Activated CD8-positive, alpha-beta T cell treated with anti-CD3 and anti-CD28 coated beads for 36 hours (primary cell): ENCODE measurements around the gene KCNC4. TPM values are rescaled to one million over a fixed set of nuclear protein-coding genes. Genes with fewer than 3 reads are reported as not detected.
A peak's percentile ranks its signal among the peaks of the same experiment; 100 is the strongest.

Experiments
- ATAC-seq: fragments of 200-7000 bp; cut with Tn5 transposase; one replicate; pipeline ENCODE4 v1.10.0; 2021; ENCODE audit warnings: mild to moderate bottlenecking, moderate library complexity
- CTCF ChIA-PET: fragments of 350-600 bp; sonication (Branson Sonifier 250); formaldehyde crosslinking; loops from one replicate; lab custom pipeline; 2021; ENCODE audit warnings: antibody characterized with exemption; lab: Charles Lee
- POLR2A ChIA-PET: fragments of 350-600 bp; sonication (Branson Sonifier 250); formaldehyde crosslinking; loops from one replicate; lab custom pipeline; 2021; ENCODE audit warnings: antibody characterized with exemption; lab: Charles Lee
- DNase-seq: peaks from one replicate; pipeline ENCODE4 v3.0.0-alpha.2; 2020
- H3K27ac Mint-ChIP-seq: one replicate; pipeline ENCODE4 v1.8.0; 2021; ENCODE audit warnings: mild to moderate bottlenecking, mixed read lengths
- H3K27me3 Mint-ChIP-seq: one replicate; pipeline ENCODE4 v1.8.0; 2021; ENCODE audit warnings: mixed read lengths
- H3K36me3 Mint-ChIP-seq: one replicate; pipeline ENCODE4 v1.8.0; 2021; ENCODE audit warnings: low read depth, mixed read lengths
- H3K4me1 Mint-ChIP-seq: one replicate; pipeline ENCODE4 v1.8.0; 2021; ENCODE audit warnings: low read depth, mixed read lengths
- H3K4me3 Mint-ChIP-seq: one replicate; pipeline ENCODE4 v1.8.0; 2021; ENCODE audit warnings: mild to moderate bottlenecking, moderate library complexity, mixed read lengths
- H3K9me3 Mint-ChIP-seq: one replicate; pipeline ENCODE4 v1.8.0; 2021; ENCODE audit warnings: mixed read lengths
- intact Hi-C: fragments of 100-400 bp; cut with micrococcal nuclease; formaldehyde crosslinking; loops from one replicate; pipeline ENCODE4 v1.10.0; 2022
- total RNA-seq, 2 experiments: library from RNA; stranded (reverse); gene quantifications; one replicate each; pipeline ENCODE4 v1.2.3, GENCODE V29; 2021
- TF ChIP-seq, protein P1 (sequence below): fragments of 200-600 bp; IDR thresholded peaks from one replicate; pipeline ENCODE4 v1.8.0; 2022; ENCODE audit warnings: antibody characterized with exemption, mild to moderate bottlenecking

KCNC4 gene
- total RNA-seq, 2 experiments from 2014 or later = 10.7 to 12.2 TPM

GRCh38 chr1:110190282-110190929 is 19.7 kb upstream of the KCNC4 start:
- Mint-ChIP-seq H3K27me3 (peaks cover 1% of the 10 kb centered on the region), H3K36me3 (no peaks in the 10 kb centered on the region), H3K27ac (peak overlapping the region; percentile 40), H3K4me1 (peaks cover 9% of the 10 kb centered on the region), H3K4me3 (no peak overlapping the region), H3K9me3 (no peaks in the 10 kb centered on the region)
- ATAC-seq (peak; percentile 89), DNase-seq (peak; percentile 49)
- TF ChIP-seq, protein P1, sequence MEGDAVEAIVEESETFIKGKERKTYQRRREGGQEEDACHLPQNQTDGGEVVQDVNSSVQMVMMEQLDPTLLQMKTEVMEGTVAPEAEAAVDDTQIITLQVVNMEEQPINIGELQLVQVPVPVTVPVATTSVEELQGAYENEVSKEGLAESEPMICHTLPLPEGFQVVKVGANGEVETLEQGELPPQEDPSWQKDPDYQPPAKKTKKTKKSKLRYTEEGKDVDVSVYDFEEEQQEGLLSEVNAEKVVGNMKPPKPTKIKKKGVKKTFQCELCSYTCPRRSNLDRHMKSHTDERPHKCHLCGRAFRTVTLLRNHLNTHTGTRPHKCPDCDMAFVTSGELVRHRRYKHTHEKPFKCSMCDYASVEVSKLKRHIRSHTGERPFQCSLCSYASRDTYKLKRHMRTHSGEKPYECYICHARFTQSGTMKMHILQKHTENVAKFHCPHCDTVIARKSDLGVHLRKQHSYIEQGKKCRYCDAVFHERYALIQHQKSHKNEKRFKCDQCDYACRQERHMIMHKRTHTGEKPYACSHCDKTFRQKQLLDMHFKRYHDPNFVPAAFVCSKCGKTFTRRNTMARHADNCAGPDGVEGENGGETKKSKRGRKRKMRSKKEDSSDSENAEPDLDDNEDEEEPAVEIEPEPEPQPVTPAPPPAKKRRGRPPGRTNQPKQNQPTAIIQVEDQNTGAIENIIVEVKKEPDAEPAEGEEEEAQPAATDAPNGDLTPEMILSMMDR = no peak
- CTCF ChIA-PET = interaction anchor here (1.1 to 1.8 kb wide), 3 partner anchors 13 to 130 kb away, joined by 3 to 16 read pairs (median 3); no protein-coding TSS in a partner anchor
- POLR2A ChIA-PET = no interaction called here
- intact Hi-C loops = no loop called here

DNA sequence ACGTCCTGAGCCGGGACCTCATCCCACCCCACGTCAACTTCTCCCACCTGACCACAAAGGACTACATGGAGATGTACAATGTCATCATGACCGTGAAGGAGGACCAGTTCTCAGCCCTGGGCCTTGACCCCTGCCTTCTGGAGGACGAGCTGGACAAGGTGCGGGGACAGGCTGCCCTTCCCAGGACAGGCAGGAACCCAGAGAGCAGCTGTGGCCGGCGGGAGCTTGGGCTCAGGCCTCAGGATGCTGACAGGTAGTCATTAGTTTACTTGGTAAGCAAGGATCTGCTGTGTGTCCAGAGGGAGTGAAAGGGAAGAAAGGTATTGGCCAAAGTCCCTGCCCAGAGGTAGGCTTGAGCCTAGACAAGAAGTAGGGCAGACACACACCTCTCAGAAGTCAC is 17.6 kb upstream of the KCNC4 start:
- Mint-ChIP-seq H3K36me3 (no peaks in the 10 kb centered on the region), H3K27me3 (peaks cover 1% of the 10 kb centered on the region), H3K4me1 (peaks cover 9% of the 10 kb centered on the region), H3K4me3 (no peak overlapping the region), H3K9me3 (no peaks in the 10 kb centered on the region), H3K27ac (no peak overlapping the region)
- POLR2A ChIA-PET = no interaction called here
- ATAC-seq = no peak
- CTCF ChIA-PET = interaction anchor here (1.5 to 2.5 kb wide), 5 partner anchors 10 to 303 kb away, joined by 3 to 9 read pairs (median 7); no protein-coding TSS in a partner anchor
- no peak for DNase-seq
- TF ChIP-seq, protein P1 = no peak
- intact Hi-C loops = no loop called here

- no peaks in the 10 kb centered on the region for H3K36me3 Mint-ChIP-seq
- peaks cover 9% of the 10 kb centered on the region for H3K4me1 Mint-ChIP-seq
- H3K27ac Mint-ChIP-seq = no peak overlapping the region
- H3K9me3 Mint-ChIP-seq = no peaks in the 10 kb centered on the region
- no peak for DNase-seq
- ATAC-seq = no peak
- intact Hi-C loops = no loop called here
- H3K4me3 Mint-ChIP-seq = no peak overlapping the region
- TF ChIP-seq, protein P1 = no peak
- ChIA-PET POLR2A (no interaction called here), CTCF (interaction anchor here (1.4 kb wide), 1 partner anchor 301 kb away, joined by 3 read pairs; no protein-coding TSS in a partner anchor)
- no peaks in the 10 kb centered on the region for H3K27me3 Mint-ChIP-seq
Measured at GRCh38 chr1:110195196-110195595, 14.9 kb upstream of the KCNC4 start.

DNA sequence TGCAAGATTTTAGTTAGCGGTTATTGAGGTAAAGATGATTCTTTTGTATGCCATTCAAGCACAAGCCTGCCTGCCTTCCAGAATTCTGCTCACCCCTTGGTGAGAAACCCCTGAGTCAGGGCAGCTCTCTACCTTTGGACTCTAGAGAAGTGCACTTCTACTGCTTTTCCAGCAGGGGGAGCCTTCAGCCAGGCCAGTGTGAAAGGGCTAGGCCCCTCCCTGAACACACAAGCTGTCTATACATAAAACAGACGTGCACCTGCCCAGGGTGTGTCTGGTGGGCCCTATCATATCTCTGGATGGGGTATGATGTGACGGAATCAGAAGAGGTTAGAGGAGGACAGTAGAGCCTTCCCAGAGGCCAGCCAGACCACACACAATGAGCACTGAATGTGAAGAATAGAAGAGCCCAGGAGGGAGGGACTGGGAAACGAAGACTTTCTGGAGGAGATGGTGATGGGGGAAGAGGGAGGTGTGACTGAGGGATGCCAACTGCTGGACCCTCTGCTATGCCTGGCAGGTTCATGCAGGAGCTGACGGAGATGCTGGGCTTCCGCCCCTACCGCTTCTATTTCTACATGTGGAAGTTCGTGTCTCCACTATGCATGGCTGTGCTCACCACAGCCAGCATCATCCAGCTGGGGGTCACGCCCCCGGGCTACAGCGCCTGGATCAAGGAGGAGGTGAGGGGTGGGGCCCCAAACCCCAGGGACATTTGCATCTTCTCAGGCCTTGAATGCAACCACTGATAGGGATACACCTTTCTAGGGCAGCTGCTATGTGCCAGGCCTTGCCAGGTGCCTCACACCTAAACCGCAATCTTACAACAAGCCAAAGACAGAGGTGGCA is 13.0 kb upstream of the KCNC4 start:
- ChIA-PET CTCF (interaction anchor here (0.6 to 17.6 kb wide), 50 partner anchors 8 to 397 kb away, joined by 3 to 761 read pairs (median 4); partner anchors contain the start of genes KCNC4 and RBM15), POLR2A (interaction anchor here (0.9 to 1.0 kb wide), 2 partner anchors 12 to 263 kb away, joined by 3 read pairs; no protein-coding TSS in a partner anchor)
- Mint-ChIP-seq H3K27me3 (no peaks in the 10 kb centered on the region), H3K9me3 (no peaks in the 10 kb centered on the region), H3K27ac (no peak overlapping the region), H3K4me1 (no peaks in the 10 kb centered on the region), H3K4me3 (no peak overlapping the region), H3K36me3 (no peaks in the 10 kb centered on the region)
- intact Hi-C loops = no loop called here
- DNase-seq = peak; percentile 61
- ATAC-seq = peak; percentile 100
- TF ChIP-seq, protein P1 = peak; percentile 88
